Panc1 (cell line): Measurements from ENCODE around the gene PTK6. TPM values are rescaled to one million over a fixed set of nuclear protein-coding genes. Genes with fewer than 3 reads are reported as not detected.
"Not testable (repeated sequence)": the region's sequence is repeated elsewhere in the genome, so short reads cannot be mapped to it uniquely, and the experiment has no call there.

Experiments used
- ATAC-seq: fragments of 200-7000 bp; cut with Tn5 transposase; 2 replicates; pipeline ENCODE4 v1.9.1; 2020; ENCODE audit warnings: mild to moderate bottlenecking, moderate library complexity
- BruUV-seq: library from RNA; stranded (reverse); fragments of 400-500 nt; replicated peaks from 2 replicates; lab custom pipeline; 2021; lab: Mats Ljungman, UMichigan
- CTCF ChIA-PET: fragments of 300-600 bp; sonication (Branson Sonifier 250); formaldehyde crosslinking; loops from one replicate; lab custom pipeline; 2022; ENCODE audit warnings: antibody characterized with exemption; lab: Charles Lee
- POLR2A ChIA-PET: fragments of 300-600 bp; sonication (Branson Sonifier 250); formaldehyde crosslinking; loops from one replicate; lab custom pipeline; 2022; ENCODE audit warnings: antibody characterized with exemption; lab: Charles Lee
- DNase-seq: peaks from one replicate; pipeline ENCODE4 v3.0.0-alpha.2; 2010; ENCODE audit warnings: low read depth, low spot score
- H3K27ac ChIP-seq: 2 replicates; pipeline ENCODE4 v1.5.1; 2011; ENCODE audit warnings: mild to moderate bottlenecking, low read length, inconsistent platforms
- H3K27me3 ChIP-seq: fragments of 200-500 bp; sonication (Bioruptor generic); 2 replicates; pipeline ENCODE4 v1.6.0; 2014; ENCODE audit warnings: low read length, inconsistent platforms; ENCODE audit not compliant: control insufficient read depth, insufficient read depth
- H3K36me3 ChIP-seq: fragments of 200-500 bp; sonication (Bioruptor generic); 2 replicates; pipeline ENCODE4 v1.5.1; 2014; ENCODE audit warnings: inconsistent platforms, mild to moderate bottlenecking, low read length, moderate library complexity; ENCODE audit not compliant: control insufficient read depth, insufficient read depth
- H3K4me1 ChIP-seq: 2 replicates; pipeline ENCODE4 v1.5.1; 2011; ENCODE audit warnings: inconsistent platforms, mild to moderate bottlenecking, low read length, moderate library complexity; ENCODE audit not compliant: control insufficient read depth, insufficient read depth
- H3K4me3 ChIP-seq, 2 experiments: 2 replicates each; pipeline ENCODE4 v1.5.1; 2011 to 2012; ENCODE audit warnings: low read depth in 2 of 2, low read length in 2 of 2, mild to moderate bottlenecking in 2 of 2, inconsistent platforms in 1 of 2, moderate library complexity in 1 of 2
- H3K9me3 ChIP-seq: fragments of 200-500 bp; sonication (Bioruptor generic); 2 replicates; pipeline ENCODE4 v1.5.1; 2014; ENCODE audit warnings: low read depth, mild to moderate bottlenecking, inconsistent platforms, low read length, moderate library complexity; ENCODE audit not compliant: control insufficient read depth, insufficient read depth
- CTCF ChIP-seq: fragments of 450-650 bp; IDR thresholded peaks from 2 replicates; pipeline ENCODE4 v1.5.1; 2017; ENCODE audit warnings: mild to moderate bottlenecking
- POLR2AphosphoS5 ChIP-seq: IDR thresholded peaks from 2 replicates; pipeline ENCODE4 v1.6.1; 2012; ENCODE audit warnings: mild to moderate bottlenecking, low read depth, low read length, moderate library complexity
- SIN3A ChIP-seq: IDR thresholded peaks from 2 replicates; pipeline ENCODE4 v1.6.1; 2012; ENCODE audit warnings: low read depth, mild to moderate bottlenecking, low read length, moderate library complexity, borderline replicate concordance; ENCODE audit not compliant: insufficient read depth
- TCF7L2 ChIP-seq: IDR thresholded peaks from 2 replicates; pipeline ENCODE4 v1.6.1; 2011; ENCODE audit warnings: mild to moderate bottlenecking, low read depth, low read length, inconsistent platforms
- in situ Hi-C: cut with HindIII; loops from 2 replicates; pipeline ENCODE4 v1.10.0; 2016; ENCODE audit warnings: low sequenced_read_pairs, low pct_unique_long_range_greater_than_20kb
- intact Hi-C: fragments of 100-400 bp; cut with micrococcal nuclease; formaldehyde crosslinking; loops from one replicate; pipeline ENCODE4 v1.10.0; 2022; ENCODE audit not compliant: unreplicated experiment
- total RNA-seq: library from RNA; stranded (reverse); gene quantifications from one replicate; pipeline ENCODE4 v1.2.1, GENCODE V29; 2021; ENCODE audit not compliant: unreplicated experiment
- TF ChIP-seq, protein P1 (sequence below), 2 experiments: IDR thresholded peaks; 2 replicates each; pipeline ENCODE4 v1.6.1; 2011 to 2012; ENCODE audit warnings: low read depth in 2 of 2, control low read depth in 1 of 2, low read length in 1 of 2, mild to moderate bottlenecking in 1 of 2, moderate library complexity in 1 of 2; ENCODE audit not compliant: insufficient read depth in 1 of 2

Gene PTK6
- total RNA-seq, 1 experiment from 2014 or later, result 6.5 TPM

- intact Hi-C loops (no loop called here), in situ Hi-C loops (no loop called here)
- H3K27ac ChIP-seq, result no peak overlapping the region
- H3K27me3 ChIP-seq, result no peaks in the 10 kb centered on the region
- BruUV-seq, result no TSS peak
- H3K4me1 ChIP-seq, result peaks cover 7% of the 10 kb centered on the region
- H3K4me3 ChIP-seq, result no peak overlapping the region
- TF ChIP-seq TCF7L2 (no peak), SIN3A (no peak), POLR2AphosphoS5 (no peak), CTCF (no peak)
- TF ChIP-seq, protein P1, sequence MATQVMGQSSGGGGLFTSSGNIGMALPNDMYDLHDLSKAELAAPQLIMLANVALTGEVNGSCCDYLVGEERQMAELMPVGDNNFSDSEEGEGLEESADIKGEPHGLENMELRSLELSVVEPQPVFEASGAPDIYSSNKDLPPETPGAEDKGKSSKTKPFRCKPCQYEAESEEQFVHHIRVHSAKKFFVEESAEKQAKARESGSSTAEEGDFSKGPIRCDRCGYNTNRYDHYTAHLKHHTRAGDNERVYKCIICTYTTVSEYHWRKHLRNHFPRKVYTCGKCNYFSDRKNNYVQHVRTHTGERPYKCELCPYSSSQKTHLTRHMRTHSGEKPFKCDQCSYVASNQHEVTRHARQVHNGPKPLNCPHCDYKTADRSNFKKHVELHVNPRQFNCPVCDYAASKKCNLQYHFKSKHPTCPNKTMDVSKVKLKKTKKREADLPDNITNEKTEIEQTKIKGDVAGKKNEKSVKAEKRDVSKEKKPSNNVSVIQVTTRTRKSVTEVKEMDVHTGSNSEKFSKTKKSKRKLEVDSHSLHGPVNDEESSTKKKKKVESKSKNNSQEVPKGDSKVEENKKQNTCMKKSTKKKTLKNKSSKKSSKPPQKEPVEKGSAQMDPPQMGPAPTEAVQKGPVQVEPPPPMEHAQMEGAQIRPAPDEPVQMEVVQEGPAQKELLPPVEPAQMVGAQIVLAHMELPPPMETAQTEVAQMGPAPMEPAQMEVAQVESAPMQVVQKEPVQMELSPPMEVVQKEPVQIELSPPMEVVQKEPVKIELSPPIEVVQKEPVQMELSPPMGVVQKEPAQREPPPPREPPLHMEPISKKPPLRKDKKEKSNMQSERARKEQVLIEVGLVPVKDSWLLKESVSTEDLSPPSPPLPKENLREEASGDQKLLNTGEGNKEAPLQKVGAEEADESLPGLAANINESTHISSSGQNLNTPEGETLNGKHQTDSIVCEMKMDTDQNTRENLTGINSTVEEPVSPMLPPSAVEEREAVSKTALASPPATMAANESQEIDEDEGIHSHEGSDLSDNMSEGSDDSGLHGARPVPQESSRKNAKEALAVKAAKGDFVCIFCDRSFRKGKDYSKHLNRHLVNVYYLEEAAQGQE (IDR thresholded peaks at IDR 0.05; ENCODE audit: insufficient read depth in 1 of 2, low read depth in 2 of 2, low read length in 1 of 2), result no peak
- ATAC-seq (no peak), DNase-seq (no peak)
- CTCF ChIA-PET, result interaction anchor here (0.6 to 0.8 kb wide), 2 partner anchors 11 to 57 kb away, joined by 3 to 6 read pairs; no protein-coding TSS in a partner anchor
- H3K9me3 ChIP-seq, result no peaks in the 10 kb centered on the region
- POLR2A ChIA-PET, result no interaction called here
- peaks cover 4% of the 10 kb centered on the region; the same call in 1 of the 2 replicates for H3K36me3 ChIP-seq
These were observed 19.5 kb downstream of the PTK6 start for GRCh38 chr20:63517376-63518309.

DNA sequence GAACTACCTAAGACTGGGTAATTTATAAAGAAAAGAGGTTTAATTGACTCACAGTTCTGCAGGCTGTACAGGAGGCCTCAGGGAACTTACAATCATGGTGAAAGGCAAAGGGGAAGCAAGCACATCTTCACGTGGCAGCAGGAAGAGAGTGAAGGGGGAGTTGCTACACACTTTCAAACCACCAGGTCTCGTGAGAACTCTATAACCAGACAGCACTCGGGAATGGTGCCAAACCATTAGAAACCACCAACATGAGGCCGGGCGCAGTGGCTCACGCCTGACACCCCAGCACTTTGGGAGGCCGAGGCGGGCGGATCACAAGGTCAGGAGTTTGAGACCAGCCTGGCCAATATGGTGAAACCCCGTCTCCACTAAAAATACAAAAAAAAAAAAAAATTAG is 22.7 kb downstream of the PTK6 start:
- CTCF ChIA-PET, H3K27me3 ChIP-seq, H3K4me3 ChIP-seq, BruUV-seq, POLR2A ChIA-PET, H3K27ac ChIP-seq, in situ Hi-C loops, intact Hi-C loops, H3K9me3 ChIP-seq, H3K36me3 ChIP-seq, DNase-seq, H3K4me1 ChIP-seq, ATAC-seq: not testable (repeated sequence)

DNA sequence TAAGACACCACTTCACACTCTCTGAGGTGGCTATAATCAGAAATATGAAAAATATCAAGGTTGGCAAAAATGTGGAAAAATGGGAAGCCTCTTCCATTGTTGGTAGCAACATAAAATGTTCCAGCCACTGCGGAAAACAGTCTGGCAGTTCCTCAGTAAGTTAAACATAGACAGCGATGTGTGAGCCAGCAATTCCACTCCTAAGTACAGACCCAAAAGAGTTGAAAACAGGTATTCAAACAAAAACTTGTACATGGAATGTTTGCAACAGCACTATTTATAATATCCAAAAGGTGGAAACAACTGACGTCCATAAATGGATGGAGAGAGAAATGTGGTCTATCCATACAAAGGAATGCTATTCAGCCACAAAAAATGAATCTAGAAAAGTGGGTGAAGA is 24.0 kb downstream of the PTK6 start:
- CTCF ChIA-PET, result no interaction called here
- Histone ChIP-seq H3K9me3 (no peaks in the 10 kb centered on the region), H3K4me3 (no peak overlapping the region), H3K27me3 (no peaks in the 10 kb centered on the region), H3K4me1 (no peaks in the 10 kb centered on the region), H3K36me3 (no peaks in the 10 kb centered on the region), H3K27ac (no peak overlapping the region)
- no peak for TF ChIP-seq SIN3A
- in situ Hi-C loops (no loop called here), intact Hi-C loops (no loop called here)
- BruUV-seq, result no TSS peak
- ATAC-seq (no peak), DNase-seq (no peak)
- POLR2A ChIA-PET, result no interaction called here
